ENCODE data around the gene FGF11. TPM values are rescaled to one million over a fixed set of nuclear protein-coding genes. Genes with fewer than 3 reads are reported as not detected.
"Not testable (repeated sequence)": the region's sequence is repeated elsewhere in the genome, so short reads cannot be mapped to it uniquely, and the experiment has no call there.

The FGF11 gene
- total RNA-seq, 2 donors from 2014 or later, result 2.7 to 3.8 TPM

DNA sequence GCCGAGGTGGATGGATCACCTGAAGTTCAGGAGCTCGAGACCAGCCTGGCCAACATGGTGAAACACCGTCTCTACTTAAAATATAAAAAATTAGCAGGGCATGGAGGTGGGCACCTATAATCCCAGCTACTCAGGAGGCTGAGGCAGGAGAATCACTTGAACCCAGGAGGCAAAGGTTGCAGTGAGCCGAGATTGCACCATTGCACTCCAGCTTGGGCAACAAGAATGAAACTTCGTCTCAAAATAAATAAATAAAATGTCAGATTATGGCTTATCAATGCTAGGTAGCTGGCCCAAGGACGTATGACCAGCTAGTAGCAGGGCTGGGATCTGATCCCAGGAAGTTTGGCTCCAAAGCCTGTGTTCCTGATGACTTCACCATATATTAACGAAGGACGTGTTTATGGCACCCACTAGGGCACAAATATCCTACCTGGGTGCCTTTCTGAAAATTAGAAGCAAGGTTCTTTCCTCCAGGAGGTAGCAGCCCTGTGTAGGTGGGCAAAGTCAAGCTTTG lies 31.2 kb downstream of the FGF11 start:
- DNase-seq (ENCODE audit: low spot score); intact Hi-C loops (cut with DNase I): not testable (repeated sequence)

DNA sequence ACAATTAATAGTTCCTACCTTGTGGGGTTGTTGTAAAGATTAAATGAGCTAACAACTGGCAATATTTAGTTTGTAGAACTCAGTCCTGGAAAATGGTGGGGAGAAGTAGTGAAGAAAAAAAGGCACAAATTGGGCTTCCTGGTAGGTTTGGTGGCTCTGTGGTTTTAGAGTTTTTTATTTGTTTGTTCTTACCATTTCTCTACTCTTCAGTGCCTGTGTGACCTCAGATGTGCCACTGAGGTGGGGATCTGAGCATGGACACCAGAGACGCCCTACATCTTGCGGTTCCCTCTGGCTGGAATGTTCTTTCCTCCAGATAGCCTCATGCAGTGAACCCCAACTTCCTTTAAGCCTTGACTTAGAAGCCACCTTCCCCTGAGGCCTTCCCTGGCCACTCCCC lies 32.4 kb downstream of the FGF11 start:
- no peak for DNase-seq (ENCODE audit: low spot score)
- intact Hi-C loops (cut with DNase I), result no loop called here

DNA sequence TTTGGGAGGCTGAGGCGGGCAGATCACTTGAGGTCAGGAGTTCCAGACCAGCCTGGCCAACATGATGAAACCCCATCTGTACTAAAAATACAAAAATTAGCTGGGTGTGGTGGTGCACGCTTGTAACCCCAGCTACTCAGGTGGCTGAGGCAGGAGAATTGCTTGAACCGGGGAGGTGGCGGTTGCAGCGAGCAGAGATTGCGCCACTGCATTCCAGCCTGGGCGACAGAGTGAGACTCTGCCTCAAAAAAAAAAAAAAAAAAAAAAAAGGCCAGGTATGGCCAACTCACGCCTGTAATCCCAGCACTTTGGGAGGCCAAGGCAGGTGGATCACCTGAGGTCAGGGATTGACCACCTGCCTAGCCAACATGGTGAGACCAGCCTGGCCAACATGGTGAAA lies 35.5 kb downstream of the FGF11 start:
- not testable (repeated sequence) for DNase-seq (ENCODE audit: low spot score)
- intact Hi-C loops (cut with DNase I), result loop anchor here in 1 of 2 donors (5.0 kb wide), 1 partner anchor 32 kb away; no protein-coding TSS in a partner anchor

DNA sequence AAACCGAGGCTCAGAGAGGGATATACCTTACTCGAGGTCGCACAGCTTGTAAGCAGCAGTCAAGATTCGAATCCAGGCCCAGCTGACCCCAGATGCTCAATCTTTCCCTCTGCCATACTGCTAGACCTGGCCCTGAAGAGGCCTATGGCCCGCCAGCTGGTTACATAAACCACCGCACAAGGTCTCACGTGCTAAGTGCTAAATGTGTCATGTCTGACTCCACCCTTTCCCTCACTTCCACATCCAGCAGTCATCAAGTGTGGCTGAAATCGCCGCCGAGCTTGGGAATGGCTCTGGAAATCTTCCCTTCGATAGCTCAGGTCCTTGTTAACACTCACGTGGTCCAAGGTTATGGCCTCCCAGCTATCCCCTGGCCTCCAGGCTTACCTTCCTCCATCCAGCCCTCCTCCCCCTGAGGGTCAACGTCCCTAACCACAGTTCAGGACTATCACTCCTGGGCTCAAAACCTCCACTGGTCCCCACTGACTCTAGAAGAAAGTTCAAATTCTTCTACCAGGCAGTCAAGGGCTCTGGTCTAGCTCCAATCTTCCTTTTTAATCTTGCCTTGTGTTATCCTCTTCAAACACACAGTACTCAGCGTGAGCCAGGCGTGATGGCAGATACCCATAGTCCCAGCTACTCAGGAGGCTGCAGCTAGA lies 36.6 kb downstream of the FGF11 start:
- peak; percentile 88 for DNase-seq (ENCODE audit: low spot score)
- intact Hi-C loops (cut with DNase I), result loop anchor here in 1 of 2 donors (5.0 kb wide), 1 partner anchor 34 kb away; no protein-coding TSS in a partner anchor

DNA sequence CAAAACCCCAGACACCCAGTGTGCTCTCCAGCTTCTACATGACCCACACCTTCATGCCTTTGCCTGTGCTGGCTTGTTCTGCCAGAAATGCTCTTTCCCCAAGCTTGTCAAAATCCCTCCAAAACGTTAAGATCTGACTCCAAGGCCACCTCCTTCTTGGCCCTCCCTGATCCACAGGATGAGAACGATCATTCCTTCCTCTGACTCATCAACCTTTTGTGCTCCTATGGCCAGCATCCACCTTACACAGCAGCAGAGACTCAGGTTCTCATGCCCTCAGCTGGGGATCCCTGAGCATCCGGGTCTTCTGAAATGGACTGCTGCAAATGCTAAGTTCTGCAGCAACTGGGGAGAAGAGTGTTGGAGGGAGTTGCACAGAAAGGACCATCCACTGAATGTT lies 37.2 kb downstream of the FGF11 start:
- intact Hi-C loops (cut with DNase I), result loop anchor here in 1 of 2 donors (5.0 kb wide), 1 partner anchor 34 kb away; no protein-coding TSS in a partner anchor
- no peak for DNase-seq (ENCODE audit: low spot score)

DNA sequence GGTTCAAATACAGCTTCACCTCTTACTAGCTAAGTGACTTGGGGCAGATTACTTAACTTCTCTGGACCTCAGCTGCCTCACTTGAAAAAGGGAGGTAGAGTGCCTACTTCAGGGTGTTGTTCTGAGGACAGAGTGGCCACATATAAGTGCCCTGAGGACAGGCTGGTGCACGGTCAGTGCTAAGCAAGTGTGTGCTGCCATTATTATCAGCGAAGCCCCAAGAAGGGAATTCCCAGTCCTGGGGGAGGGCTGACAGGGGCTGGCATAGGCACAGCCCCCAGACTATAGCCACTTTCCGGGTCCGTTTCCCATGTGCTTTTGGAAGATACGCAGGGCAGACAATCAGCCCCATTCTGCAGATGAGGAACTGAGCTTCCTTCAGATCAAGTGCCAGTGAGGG lies 37.6 kb downstream of the FGF11 start:
- intact Hi-C loops (cut with DNase I), result loop anchor here in 1 of 2 donors (5.0 kb wide), 1 partner anchor 35 kb away; no protein-coding TSS in a partner anchor
- no peak for DNase-seq (ENCODE audit: low spot score)

DNA sequence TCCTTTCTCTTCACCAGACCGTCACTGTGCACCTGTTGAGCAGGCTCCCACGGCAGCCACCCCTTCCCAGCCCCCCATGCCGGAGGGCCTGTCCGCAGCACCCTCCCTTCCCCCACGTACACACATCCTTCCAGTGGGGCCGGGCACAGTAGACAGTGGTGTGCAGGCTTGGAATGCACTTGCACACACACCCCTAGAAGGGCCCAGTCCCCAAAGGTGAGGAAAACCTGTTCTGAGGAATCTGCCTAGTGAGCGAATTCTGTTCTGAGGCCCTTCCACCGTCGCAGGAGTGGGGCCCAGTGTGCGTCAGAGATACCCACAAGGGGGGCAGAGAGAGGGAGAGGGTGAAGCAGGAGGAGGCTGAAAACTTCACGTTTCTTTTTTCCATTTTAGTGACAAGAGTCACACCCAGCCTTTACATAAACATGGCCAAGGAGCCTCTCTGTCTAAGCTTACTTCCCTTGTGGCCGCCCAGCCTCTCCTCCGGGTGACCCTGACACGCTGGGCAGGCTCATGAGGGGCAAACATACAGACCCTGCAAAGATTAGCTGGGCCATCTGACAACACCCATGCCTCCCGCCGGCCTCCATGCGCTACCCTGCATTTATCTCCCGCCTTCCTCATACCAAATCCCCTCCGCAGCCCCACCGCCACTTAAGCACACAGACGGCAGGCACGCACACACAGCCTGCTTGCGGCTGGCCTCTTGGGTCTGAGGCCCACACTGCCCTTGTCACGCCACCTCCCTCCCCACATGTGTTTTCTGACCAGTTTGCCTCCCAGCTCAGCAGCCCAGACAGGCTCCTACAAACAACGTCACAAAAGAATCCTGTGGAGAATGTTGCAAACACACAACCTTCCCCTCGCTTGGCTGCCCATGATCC lies 38.3 kb downstream of the FGF11 start:
- DNase-seq (ENCODE audit: low spot score), result no peak

DNA sequence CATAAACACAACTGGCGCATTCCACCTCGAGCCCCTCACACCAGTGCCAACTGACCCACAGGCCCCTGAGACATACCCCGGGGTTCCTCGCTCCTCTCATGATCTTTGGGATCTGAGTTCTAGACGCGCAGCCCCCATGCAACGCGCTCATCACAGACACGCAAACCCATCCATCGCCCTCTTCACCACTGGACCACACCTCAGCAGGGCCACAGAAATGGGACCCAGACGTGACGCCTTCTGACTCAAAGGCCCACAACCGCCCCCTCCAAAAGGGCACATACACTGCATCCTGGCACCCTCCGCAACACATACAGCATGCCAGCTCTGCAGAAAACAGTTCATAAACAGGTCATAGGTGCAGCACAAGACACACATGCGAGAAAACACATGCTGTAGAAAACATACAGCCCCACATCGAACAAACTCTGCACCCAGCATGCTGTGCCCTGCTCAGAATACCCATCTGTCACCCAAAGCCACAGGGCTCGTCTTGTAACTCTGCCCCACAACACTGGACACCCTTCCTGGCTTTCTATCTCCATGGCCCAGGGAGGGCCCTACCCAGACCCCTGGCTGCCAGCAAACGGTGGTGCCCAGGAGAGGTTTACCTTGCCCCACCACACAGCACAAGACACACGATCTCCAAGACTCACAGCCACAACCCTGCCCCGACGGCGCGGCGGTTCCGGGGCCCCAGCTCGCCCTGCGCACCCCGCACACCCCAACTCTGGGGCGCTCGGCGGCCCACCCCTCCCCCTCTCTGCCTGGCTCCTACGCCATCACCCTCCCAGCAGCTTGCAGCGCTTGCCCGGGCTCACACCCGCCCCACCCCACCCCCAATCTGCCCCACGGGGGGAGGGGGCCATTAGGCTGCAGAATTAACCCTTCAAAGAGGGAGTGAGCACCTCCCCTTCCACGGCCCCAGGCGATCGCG lies 39.2 kb downstream of the FGF11 start:
- DNase-seq (ENCODE audit: low spot score), result no peak
- intact Hi-C loops (cut with DNase I), result loop anchor here in 1 of 2 donors (5.0 kb wide), 1 partner anchor 36 kb away; no protein-coding TSS in a partner anchor

More for the DNA sequence above, 38.3 kb downstream of the FGF11 start:
- intact Hi-C loops (cut with DNase I), result loop anchor here in 1 of 2 donors (5.0 kb wide), 1 partner anchor 35 kb away; no protein-coding TSS in a partner anchor

DNA sequence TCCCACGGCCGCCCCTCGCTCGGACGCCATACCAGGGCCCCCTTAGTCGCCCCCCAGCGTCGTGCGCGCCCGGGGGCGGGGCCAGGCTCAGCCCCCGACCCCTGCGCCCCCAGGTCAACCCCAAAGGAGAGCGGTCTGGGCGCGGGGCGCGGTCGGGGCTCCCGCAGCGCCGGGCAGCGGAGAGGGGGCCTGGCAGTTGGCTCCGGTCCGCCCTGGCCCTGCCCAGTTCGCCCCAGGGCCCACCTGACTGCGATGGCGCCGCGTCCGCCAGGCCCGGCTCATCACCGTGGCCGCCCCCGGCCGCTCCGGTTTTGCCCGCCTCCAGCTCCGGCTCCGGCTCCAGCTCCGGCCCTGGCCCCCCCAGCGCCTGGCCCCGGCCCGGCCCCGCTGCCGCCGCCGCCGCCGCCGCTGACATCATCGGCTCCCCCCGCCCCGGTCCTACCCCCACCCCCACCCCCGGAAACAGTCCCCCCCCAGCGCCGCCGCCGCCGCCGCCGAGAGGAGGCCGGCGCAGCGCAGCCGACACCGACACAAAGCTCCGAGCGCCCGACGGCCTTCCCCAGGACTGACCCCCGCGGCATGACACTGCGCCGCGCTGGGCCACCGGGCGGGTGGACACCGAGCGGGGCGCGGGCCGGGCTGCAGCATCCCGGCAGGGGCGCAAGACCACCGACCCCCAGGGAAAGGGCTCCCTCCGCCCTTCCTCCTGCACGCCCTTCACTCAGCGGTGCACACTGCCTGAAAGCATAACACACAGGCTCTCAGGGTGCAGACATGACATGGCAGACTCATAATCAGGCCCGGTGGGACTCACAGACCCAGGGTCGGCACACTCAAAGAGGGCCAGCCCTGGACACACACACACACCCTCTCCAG lies 40.1 kb downstream of the FGF11 start, which contains the start of gene ZBTB4:
Gene ZBTB4 (minus strand): TSS at position 419 of the 876 bp plus-strand sequence. CDS start 12,830 bp downstream, outside the sequence.
- DNase-seq (ENCODE audit: low spot score), result peak; percentile 89
- intact Hi-C loops (cut with DNase I), result loop anchor here in 1 of 2 donors (5.0 kb wide), 1 partner anchor 37 kb away; no protein-coding TSS in a partner anchor

DNA sequence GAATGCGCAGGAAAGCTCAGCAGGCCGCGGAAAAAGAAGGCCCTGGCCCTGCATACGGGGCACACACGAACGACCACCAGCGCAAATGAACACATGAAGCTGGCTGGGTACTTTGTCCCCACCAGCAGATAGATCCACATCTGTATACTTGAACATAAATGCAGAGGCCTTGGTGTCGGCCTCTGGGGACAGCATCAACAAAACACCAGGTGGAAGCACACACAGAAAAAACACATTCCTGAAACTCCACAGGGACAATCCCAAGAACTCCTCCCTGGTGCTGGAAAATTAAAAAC lies 40.7 kb downstream of the FGF11 start:
- DNase-seq (ENCODE audit: low spot score), result no peak

DNA sequence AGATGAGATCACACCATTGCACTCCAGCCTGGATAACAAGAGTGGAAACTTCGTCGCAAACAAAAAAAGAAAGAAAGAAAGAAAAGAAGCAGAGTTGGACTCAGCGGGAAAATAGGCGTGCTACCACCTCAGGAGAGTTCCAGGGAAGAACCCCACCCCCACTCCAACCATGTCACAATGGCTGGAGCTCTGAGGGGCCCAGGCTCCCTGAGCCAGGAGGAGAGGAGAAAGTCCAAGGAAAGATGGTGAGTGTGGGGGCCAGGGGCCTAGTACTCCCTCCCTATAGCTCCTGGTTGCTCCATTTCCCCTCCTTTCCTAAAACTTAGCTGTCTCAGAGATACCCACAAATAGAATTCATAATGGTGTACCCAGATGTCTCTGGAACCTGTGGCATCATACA lies 42.0 kb downstream of the FGF11 start, which contains the start of gene SLC35G6:
Gene SLC35G6 (plus strand): TSS at position 172 of the 400 bp plus-strand sequence. CDS start 71 bp downstream, at position 243.
- DNase-seq (ENCODE audit: low spot score); intact Hi-C loops (cut with DNase I): not testable (repeated sequence)

More for the DNA sequence above, 40.7 kb downstream of the FGF11 start:
- intact Hi-C loops (cut with DNase I), result no loop called here

DNA sequence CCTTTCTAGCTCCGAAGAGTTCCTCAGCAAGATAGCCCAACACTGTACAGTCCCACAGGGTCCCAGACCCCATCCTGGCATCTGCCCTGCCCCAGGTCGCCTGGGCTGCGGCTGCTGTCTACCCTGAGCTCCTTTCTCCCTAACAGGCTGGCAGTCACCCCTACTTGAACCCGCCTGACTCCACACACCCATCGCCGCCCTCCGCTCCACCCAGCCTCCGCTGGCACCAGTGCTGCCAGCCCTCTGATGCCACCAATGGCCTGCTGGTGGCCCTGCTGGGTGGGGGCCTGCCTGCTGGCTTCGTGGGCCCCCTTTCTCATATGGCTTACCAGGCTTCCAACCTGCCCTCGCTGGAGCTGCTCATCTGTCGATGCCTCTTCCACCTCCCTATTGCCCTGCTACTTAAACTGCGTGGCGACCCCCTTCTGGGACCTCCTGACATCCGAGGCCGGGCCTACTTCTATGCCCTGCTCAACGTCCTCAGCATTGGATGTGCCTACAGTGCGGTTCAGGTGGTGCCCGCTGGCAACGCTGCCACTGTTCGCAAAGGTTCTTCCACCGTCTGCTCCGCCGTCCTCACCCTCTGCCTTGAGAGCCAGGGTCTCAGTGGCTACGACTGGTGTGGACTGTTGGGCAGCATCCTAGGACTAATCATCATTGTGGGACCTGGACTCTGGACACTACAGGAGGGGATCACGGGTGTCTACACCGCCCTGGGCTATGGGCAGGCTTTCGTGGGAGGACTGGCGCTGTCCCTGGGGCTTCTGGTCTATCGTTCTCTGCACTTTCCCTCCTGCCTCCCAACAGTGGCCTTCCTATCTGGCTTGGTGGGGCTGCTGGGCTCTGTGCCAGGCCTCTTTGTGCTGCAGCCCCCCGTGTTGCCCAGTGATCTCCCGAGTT lies 42.8 kb downstream of the FGF11 start:
- DNase-seq (ENCODE audit: low spot score); intact Hi-C loops (cut with DNase I): not testable (repeated sequence)

DNA sequence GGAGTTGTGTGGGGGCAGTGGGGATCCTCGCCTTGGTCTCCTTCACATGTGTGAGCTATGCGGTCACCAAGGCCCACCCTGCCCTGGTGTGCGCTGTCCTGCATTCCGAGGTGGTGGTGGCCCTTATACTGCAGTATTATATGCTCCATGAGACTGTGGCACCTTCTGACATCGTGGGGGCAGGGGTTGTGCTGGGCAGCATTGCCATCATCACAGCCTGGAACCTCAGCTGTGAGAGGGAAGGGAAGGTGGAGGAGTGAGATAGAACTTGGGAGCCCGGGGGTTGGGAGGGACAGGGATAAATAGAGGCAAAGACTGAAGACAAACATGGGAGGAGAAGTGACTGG lies 43.4 kb downstream of the FGF11 start:
- intact Hi-C loops (cut with DNase I); DNase-seq (ENCODE audit: low spot score): not testable (repeated sequence)

DNA sequence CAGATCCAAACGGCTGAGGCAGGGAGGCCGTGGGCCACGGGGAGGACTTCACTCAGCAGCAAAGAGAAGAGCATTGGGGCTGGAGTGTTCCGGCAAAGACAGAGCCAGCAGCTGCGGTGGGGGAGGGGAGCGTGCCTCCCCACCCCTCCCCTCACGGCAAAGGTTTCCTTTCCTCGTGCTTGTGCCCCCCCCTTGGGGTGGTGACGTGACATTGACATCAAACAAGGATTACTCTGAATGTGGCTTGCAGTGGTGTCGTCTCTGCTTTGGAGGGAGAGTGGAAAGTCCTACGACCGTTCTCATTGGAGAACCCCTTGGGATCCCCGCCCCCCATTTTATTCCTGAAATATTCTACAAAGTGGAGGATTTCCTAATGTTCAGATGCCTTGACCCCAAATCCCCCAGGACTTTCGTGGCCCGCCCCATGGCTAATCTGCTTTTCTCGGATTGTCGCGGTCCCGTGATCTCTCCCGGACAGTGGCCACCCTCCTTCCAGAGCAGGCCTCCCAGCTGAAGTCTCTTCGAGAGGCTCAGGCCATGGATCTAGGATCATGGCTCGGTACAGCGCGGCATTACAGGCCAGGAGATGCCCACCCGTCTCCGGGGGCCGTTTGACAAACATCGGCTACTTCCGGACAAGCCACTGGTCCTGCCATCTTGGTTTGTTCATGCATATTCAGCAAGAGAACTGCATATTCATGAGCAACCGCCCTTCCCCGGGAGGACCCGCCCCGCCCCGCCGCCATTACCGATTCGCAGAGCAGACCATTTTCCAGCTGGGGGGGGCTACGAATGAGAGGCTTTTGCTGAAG lies 44.1 kb downstream of the FGF11 start:
- intact Hi-C loops (cut with DNase I), result no loop called here

DNA sequence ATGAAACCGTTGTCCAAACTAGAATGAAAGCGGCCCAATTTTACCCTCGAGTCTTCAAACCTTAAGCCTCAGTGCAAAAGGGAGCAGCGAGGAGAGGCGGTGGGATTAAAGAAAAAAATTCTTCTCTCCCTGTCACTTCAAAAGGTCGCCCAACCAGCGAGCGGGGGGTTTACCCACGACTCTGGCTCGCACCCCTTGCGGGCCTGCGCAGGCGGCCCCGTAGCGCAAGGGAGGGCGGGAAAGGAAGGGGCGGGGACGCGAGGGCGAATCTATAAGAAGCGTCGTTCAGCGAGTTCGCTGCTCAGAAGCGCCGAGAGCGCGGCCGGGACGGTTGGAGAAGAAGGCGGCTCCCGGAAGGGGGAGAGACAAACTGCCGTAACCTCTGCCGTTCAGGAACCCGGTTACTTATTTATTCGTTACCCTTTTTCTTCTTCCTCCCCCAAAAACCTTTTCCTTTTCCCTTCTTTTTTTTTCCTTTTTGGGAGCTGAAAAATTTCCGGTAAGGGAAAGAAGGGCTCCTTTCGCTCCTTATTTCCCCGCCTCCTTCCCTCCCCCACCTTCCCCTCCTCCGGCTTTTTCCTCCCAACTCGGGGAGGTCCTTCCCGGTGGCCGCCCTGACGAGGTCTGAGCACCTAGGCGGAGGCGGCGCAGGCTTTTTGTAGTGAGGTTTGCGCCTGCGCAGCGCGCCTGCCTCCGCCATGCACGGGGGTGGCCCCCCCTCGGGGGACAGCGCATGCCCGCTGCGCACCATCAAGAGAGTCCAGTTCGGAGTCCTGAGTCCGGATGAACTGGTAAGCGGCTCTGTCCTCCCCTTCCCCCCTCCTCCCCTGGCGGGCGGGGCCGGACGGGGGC lies 45.0 kb downstream of the FGF11 start, which contains the start of gene POLR2A:
Gene POLR2A (plus strand): TSS at position 300 of the 852 bp plus-strand sequence.
- intact Hi-C loops (cut with DNase I), result no loop called here
- DNase-seq (ENCODE audit: low spot score), result peak; percentile 99

More for the DNA sequence above, 44.1 kb downstream of the FGF11 start:
- DNase-seq (ENCODE audit: low spot score), result peak; percentile 98

Data from posterior vena cava (tissue), 2 donors.